Cardiac muscle cell (in vitro differentiated cells and primary cell): ENCODE results near the gene MCRS1. TPM values are rescaled to one million over a fixed set of nuclear protein-coding genes. Genes with fewer than 3 reads are reported as not detected.

Source experiments
- DNase-seq, 2 donors: peaks; one replicate each; pipeline versions ENCODE4 v3.0.0 to v3.0.0-alpha.2; 2010 to 2017; ENCODE audit warnings: low read depth in 1 of 2, low spot score in 1 of 2
- H3K27ac ChIP-seq: fragments of 200-600 bp; sonication (generic); 2 replicates; pipeline ENCODE4 v1.5.1; 2016
- H3K27me3 ChIP-seq: fragments of 200-600 bp; sonication (generic); 2 replicates; pipeline ENCODE4 v1.6.0; 2016; ENCODE audit warnings: control low read depth
- H3K36me3 ChIP-seq: fragments of 200-600 bp; sonication (generic); 2 replicates; pipeline ENCODE4 v1.5.1; 2016; ENCODE audit warnings: control low read depth
- H3K4me1 ChIP-seq: fragments of 200-600 bp; sonication (generic); 2 replicates; pipeline ENCODE4 v1.8.1; 2017; ENCODE audit warnings: low read depth, mild to moderate bottlenecking, mixed run types
- H3K4me3 ChIP-seq: fragments of 200-600 bp; sonication (generic); 2 replicates; pipeline ENCODE4 v1.5.1; 2016; ENCODE audit warnings: mild to moderate bottlenecking
- H3K9me3 ChIP-seq: fragments of 200-600 bp; sonication (generic); 2 replicates; pipeline ENCODE4 v1.5.1; 2017; ENCODE audit warnings: low read depth, mild to moderate bottlenecking, control low read depth
- polyA plus RNA-seq: library from polyadenylated mRNA; unstranded; fragments of >200 nt; fragmentation: Nextera tagmentation; extraction: Ambion mirVana; gene quantifications from 2 replicates; pipeline ENCODE4 v1.2.1, GENCODE V29; 2016
- total RNA-seq: library from RNA; depleted of rRNA; stranded (reverse); fragments of >200 nt; gene quantifications from 2 replicates; pipeline ENCODE4 v1.2.3, GENCODE V29; 2016
- TF ChIP-seq, protein P1 (sequence below): IDR thresholded peaks from 2 replicates; pipeline ENCODE4 v1.5.1; 2012; ENCODE audit warnings: low read depth, mild to moderate bottlenecking, low read length

Gene MCRS1
- total and polyA plus RNA-seq, 2 experiments from 2014 or later = 75.6 to 104 TPM

DNA sequence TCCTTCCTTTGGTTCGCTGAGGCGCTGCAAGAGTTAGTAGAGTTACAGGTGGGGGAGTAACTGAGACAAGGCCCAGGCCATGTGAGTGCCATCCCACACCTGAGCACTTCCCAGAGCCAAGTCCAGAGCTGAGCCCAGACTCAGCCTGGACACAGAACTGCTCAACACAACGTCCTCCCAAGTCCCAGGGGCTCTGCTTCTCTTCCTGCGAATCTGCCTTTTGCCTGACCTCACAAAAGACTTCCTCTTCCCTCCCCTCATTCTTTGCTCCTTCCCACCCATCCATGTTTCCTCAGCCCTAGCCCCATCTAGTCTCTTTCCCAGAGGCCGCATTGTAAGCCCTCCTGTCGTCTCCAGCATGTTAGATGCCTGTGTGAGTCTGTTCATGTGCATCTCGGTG is 16.6 kb upstream of the MCRS1 start:
- no peaks in the 10 kb centered on the region for H3K27me3 ChIP-seq
- H3K4me3 ChIP-seq = no peak overlapping the region
- TF ChIP-seq, protein P1, sequence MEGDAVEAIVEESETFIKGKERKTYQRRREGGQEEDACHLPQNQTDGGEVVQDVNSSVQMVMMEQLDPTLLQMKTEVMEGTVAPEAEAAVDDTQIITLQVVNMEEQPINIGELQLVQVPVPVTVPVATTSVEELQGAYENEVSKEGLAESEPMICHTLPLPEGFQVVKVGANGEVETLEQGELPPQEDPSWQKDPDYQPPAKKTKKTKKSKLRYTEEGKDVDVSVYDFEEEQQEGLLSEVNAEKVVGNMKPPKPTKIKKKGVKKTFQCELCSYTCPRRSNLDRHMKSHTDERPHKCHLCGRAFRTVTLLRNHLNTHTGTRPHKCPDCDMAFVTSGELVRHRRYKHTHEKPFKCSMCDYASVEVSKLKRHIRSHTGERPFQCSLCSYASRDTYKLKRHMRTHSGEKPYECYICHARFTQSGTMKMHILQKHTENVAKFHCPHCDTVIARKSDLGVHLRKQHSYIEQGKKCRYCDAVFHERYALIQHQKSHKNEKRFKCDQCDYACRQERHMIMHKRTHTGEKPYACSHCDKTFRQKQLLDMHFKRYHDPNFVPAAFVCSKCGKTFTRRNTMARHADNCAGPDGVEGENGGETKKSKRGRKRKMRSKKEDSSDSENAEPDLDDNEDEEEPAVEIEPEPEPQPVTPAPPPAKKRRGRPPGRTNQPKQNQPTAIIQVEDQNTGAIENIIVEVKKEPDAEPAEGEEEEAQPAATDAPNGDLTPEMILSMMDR = no peak
- H3K36me3 ChIP-seq = no peaks in the 10 kb centered on the region
- no peaks in the 10 kb centered on the region for H3K9me3 ChIP-seq
- H3K4me1 ChIP-seq = peaks cover 17% of the 10 kb centered on the region
- no peak for DNase-seq
- H3K27ac ChIP-seq = no peak overlapping the region

DNA sequence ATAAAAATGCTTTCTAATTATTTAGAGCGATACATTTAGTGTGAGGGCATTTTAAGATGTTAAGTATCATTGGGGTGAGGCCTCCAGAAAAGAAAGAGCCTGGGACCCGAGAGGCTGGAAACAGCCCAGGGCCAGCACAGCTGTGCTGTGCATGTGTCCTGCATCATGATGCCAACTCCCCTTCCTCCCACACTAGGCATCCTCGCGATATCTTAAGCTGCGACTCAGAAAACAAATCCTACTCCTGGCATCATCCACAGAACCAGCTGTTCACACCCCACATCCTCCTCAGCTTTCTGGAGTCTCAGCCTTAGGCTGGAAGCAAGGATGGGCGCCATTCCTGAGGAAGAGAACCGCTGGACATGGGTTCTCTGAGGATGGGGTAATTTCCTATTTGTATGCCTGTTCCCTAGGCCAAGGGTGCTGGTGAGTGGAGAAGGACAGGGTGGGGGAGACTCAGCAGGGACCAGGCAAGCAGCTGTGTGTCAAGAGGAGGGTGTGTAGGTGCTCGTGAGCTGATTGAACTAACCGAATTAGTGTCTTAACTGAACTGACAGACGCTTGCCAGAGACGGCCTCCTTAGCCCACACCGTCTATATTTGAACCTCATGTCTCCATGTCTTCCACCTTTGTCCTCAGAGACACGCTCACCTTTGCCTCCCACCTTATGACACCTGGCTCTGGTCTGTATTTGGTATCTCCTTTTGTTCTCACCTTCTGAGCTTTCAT is 15.6 kb upstream of the MCRS1 start:
- no peak overlapping the region for H3K4me3 ChIP-seq
- peak in 1 of 2 donors; percentile 54 for DNase-seq
- H3K9me3 ChIP-seq = no peaks in the 10 kb centered on the region
- H3K27me3 ChIP-seq = no peaks in the 10 kb centered on the region
- no peaks in the 10 kb centered on the region for H3K36me3 ChIP-seq
- peaks cover 17% of the 10 kb centered on the region for H3K4me1 ChIP-seq
- H3K27ac ChIP-seq = peak overlapping the region; percentile 47
- TF ChIP-seq, protein P1 = no peak

DNA sequence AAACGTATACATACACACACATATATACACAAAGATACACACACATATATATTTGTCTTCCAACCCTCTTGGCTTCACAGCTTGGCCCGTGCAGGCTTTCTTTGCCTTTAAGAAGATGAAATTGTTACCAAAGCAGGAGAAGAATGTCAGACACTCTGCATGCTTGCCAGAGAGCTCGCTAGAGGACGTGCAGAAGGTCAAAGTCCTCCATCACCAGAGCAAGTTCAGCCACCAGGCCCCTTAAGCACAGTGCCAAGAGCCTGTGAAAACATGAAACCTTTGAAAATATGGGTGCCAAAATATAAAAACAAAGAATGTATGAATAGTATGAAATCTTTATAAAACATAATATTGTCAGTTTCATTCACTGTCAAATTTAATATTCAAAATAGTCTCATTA is 14.9 kb upstream of the MCRS1 start:
- peaks cover 17% of the 10 kb centered on the region for H3K4me1 ChIP-seq
- H3K27ac ChIP-seq = peak overlapping the region; percentile 47
- H3K27me3 ChIP-seq = no peaks in the 10 kb centered on the region

DNA sequence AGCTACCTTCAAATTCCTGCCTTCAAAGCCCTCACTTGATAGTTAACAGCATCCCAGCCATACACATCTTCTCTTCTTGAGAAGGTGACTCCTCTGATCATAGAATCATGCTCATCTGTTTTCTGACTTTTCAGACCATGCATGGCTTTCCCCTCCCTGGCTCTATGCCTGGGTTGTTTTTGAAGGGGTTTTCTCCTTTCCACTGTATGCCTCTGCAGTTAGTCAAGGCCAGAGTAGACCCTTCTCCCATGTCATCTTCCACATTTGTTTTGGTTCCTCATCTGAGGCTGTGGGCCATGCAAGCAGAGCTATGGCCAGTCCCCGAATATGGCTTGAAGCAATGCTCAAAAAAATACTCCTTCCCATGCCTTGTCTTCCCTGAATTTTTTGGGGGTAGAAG is 14.3 kb upstream of the MCRS1 start:
- Histone ChIP-seq H3K9me3 (no peaks in the 10 kb centered on the region), H3K36me3 (no peaks in the 10 kb centered on the region), H3K4me1 (peaks cover 17% of the 10 kb centered on the region), H3K4me3 (no peak overlapping the region), H3K27ac (peak overlapping the region; percentile 1), H3K27me3 (no peaks in the 10 kb centered on the region)
- TF ChIP-seq, protein P1 = no peak
- no peak for DNase-seq

More for the DNA sequence above, 14.9 kb upstream of the MCRS1 start:
- no peak overlapping the region for H3K4me3 ChIP-seq
- TF ChIP-seq, protein P1 = no peak
- no peaks in the 10 kb centered on the region for H3K36me3 ChIP-seq
- peak; percentile 39 to 69 for DNase-seq
- no peaks in the 10 kb centered on the region for H3K9me3 ChIP-seq

DNA sequence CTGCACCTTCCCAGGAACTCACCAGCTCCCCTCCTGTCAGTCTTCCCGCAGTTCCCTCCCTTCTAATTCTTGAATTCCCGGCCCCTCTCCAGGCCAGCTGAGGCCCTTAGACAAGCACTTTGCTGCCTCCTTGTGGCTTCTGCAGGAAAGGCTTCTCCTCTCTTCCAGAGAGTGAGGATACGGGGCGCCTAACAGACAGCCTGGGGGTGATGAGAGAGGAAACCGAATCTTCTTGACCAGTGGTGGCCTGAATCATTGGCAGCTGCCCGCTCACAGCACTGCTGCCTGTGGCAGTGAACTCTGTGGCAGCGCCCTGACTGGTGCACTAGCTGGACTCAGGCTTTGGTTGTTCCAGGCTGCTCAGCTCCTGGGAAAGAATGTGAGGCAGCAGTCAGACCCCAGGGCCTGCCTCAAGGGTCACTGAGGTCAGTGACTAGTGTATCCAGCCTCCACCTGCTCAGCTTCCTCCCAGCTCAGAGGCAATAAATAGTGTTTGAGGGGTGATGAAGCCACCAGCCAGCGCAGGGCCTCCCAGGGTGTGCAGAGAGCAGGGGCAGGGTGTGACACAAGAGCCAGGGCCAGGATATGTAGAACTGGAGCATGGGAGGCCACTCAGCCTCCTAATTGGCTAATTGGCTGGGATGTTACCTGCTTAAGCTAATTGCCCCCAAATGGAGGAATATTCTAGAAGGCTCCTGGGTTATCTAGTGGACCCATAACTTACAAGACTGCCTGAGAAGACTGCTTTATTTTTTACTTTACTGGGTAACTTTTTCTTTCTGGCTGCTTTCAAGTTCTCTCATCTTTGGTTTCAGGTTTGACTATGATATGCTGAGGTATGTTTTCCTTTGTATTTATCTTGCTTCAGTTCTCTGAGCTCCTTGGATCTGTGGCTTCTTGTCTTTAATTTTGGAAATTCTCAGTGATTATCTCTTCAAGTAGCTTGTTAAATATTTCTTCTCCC is 12.9 kb upstream of the MCRS1 start:
- TF ChIP-seq, protein P1 = peak; percentile 94
- Histone ChIP-seq H3K4me3 (no peak overlapping the region), H3K4me1 (peaks cover 17% of the 10 kb centered on the region), H3K27me3 (no peaks in the 10 kb centered on the region), H3K9me3 (no peaks in the 10 kb centered on the region), H3K36me3 (no peaks in the 10 kb centered on the region), H3K27ac (peak overlapping the region; percentile 91)
- DNase-seq = peak; percentile 80 to 92
